Panc1 (cell line): Measurements from ENCODE around the gene CD44. TPM values are rescaled to one million over a fixed set of nuclear protein-coding genes. Genes with fewer than 3 reads are reported as not detected.

Experiments
- ATAC-seq: fragments of 200-7000 bp; cut with Tn5 transposase; 2 replicates; pipeline ENCODE4 v1.9.1; 2020; ENCODE audit warnings: mild to moderate bottlenecking, moderate library complexity
- BruUV-seq: library from RNA; stranded (reverse); fragments of 400-500 nt; replicated peaks from 2 replicates; lab custom pipeline; 2021; lab: Mats Ljungman, UMichigan
- CTCF ChIA-PET: fragments of 300-600 bp; sonication (Branson Sonifier 250); formaldehyde crosslinking; loops from one replicate; lab custom pipeline; 2022; ENCODE audit warnings: antibody characterized with exemption; lab: Charles Lee
- POLR2A ChIA-PET: fragments of 300-600 bp; sonication (Branson Sonifier 250); formaldehyde crosslinking; loops from one replicate; lab custom pipeline; 2022; ENCODE audit warnings: antibody characterized with exemption; lab: Charles Lee
- DNase-seq: peaks from one replicate; pipeline ENCODE4 v3.0.0-alpha.2; 2010; ENCODE audit warnings: low read depth, low spot score
- H3K27ac ChIP-seq: 2 replicates; pipeline ENCODE4 v1.5.1; 2011; ENCODE audit warnings: mild to moderate bottlenecking, low read length, inconsistent platforms
- H3K27me3 ChIP-seq: fragments of 200-500 bp; sonication (Bioruptor generic); 2 replicates; pipeline ENCODE4 v1.6.0; 2014; ENCODE audit warnings: low read length, inconsistent platforms; ENCODE audit not compliant: control insufficient read depth, insufficient read depth
- H3K36me3 ChIP-seq: fragments of 200-500 bp; sonication (Bioruptor generic); 2 replicates; pipeline ENCODE4 v1.5.1; 2014; ENCODE audit warnings: inconsistent platforms, mild to moderate bottlenecking, low read length, moderate library complexity; ENCODE audit not compliant: control insufficient read depth, insufficient read depth
- H3K4me1 ChIP-seq: 2 replicates; pipeline ENCODE4 v1.5.1; 2011; ENCODE audit warnings: inconsistent platforms, mild to moderate bottlenecking, low read length, moderate library complexity; ENCODE audit not compliant: control insufficient read depth, insufficient read depth
- H3K4me3 ChIP-seq, 2 experiments: 2 replicates each; pipeline ENCODE4 v1.5.1; 2011 to 2012; ENCODE audit warnings: low read depth in 2 of 2, low read length in 2 of 2, mild to moderate bottlenecking in 2 of 2, inconsistent platforms in 1 of 2, moderate library complexity in 1 of 2
- H3K9me3 ChIP-seq: fragments of 200-500 bp; sonication (Bioruptor generic); 2 replicates; pipeline ENCODE4 v1.5.1; 2014; ENCODE audit warnings: low read depth, mild to moderate bottlenecking, inconsistent platforms, low read length, moderate library complexity; ENCODE audit not compliant: control insufficient read depth, insufficient read depth
- POLR2AphosphoS5 ChIP-seq: IDR thresholded peaks from 2 replicates; pipeline ENCODE4 v1.6.1; 2012; ENCODE audit warnings: mild to moderate bottlenecking, low read depth, low read length, moderate library complexity
- SIN3A ChIP-seq: IDR thresholded peaks from 2 replicates; pipeline ENCODE4 v1.6.1; 2012; ENCODE audit warnings: low read depth, mild to moderate bottlenecking, low read length, moderate library complexity, borderline replicate concordance; ENCODE audit not compliant: insufficient read depth
- TCF7L2 ChIP-seq: IDR thresholded peaks from 2 replicates; pipeline ENCODE4 v1.6.1; 2011; ENCODE audit warnings: mild to moderate bottlenecking, low read depth, low read length, inconsistent platforms
- in situ Hi-C: cut with HindIII; loops from 2 replicates; pipeline ENCODE4 v1.10.0; 2016; ENCODE audit warnings: low sequenced_read_pairs, low pct_unique_long_range_greater_than_20kb
- intact Hi-C: fragments of 100-400 bp; cut with micrococcal nuclease; formaldehyde crosslinking; loops from one replicate; pipeline ENCODE4 v1.10.0; 2022; ENCODE audit not compliant: unreplicated experiment
- total RNA-seq: library from RNA; stranded (reverse); gene quantifications from one replicate; pipeline ENCODE4 v1.2.1, GENCODE V29; 2021; ENCODE audit not compliant: unreplicated experiment
- TF ChIP-seq, protein P1 (sequence below): fragments of 450-650 bp; IDR thresholded peaks from 2 replicates; pipeline ENCODE4 v1.5.1; 2017; ENCODE audit warnings: mild to moderate bottlenecking
- TF ChIP-seq, protein P2 (sequence below), 2 experiments: IDR thresholded peaks; 2 replicates each; pipeline ENCODE4 v1.6.1; 2011 to 2012; ENCODE audit warnings: low read depth in 2 of 2, control low read depth in 1 of 2, low read length in 1 of 2, mild to moderate bottlenecking in 1 of 2, moderate library complexity in 1 of 2; ENCODE audit not compliant: insufficient read depth in 1 of 2

Gene CD44
- total RNA-seq, 1 experiment from 2014 or later: 1,819 TPM

DNA sequence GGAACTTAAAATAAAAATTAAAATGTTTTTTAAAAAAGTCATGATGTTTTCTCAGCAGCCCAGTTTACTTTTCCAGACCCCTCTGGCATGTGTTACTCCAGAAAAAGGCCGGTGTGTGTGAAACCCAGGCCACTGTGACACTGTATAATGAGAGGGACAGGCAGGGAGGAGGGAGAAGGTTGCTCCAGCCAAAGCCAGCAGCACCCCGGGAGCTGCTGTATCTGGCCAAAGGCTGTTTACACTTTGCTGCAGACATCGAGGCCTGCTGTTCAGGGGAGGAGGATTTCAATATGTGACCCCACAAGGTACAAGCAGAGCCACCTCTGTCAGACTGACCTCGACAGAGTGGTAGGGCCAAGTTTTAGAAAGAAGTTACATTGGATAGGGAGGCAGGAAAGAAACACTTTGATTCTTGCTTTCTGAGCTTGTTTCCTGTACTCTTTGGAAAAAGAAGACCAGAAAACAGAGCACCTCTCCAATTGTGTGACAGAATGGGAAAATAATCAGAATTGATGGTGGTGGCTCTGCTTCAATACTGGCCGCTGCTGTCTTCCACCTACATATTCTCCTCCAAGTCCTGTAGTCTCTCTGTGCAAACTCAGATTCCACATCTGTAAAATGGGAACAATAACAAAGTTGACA lies 41.0 kb upstream of the CD44 start:
- DNase-seq (no peak), ATAC-seq (peak; percentile 72)
- Histone ChIP-seq H3K36me3 (no peaks in the 10 kb centered on the region), H3K27ac (peak overlapping the region; percentile 88), H3K4me1 (peaks cover 27% of the 10 kb centered on the region), H3K9me3 (no peaks in the 10 kb centered on the region), H3K4me3 (no peak overlapping the region), H3K27me3 (no peaks in the 10 kb centered on the region)
- TF ChIP-seq, protein P1, sequence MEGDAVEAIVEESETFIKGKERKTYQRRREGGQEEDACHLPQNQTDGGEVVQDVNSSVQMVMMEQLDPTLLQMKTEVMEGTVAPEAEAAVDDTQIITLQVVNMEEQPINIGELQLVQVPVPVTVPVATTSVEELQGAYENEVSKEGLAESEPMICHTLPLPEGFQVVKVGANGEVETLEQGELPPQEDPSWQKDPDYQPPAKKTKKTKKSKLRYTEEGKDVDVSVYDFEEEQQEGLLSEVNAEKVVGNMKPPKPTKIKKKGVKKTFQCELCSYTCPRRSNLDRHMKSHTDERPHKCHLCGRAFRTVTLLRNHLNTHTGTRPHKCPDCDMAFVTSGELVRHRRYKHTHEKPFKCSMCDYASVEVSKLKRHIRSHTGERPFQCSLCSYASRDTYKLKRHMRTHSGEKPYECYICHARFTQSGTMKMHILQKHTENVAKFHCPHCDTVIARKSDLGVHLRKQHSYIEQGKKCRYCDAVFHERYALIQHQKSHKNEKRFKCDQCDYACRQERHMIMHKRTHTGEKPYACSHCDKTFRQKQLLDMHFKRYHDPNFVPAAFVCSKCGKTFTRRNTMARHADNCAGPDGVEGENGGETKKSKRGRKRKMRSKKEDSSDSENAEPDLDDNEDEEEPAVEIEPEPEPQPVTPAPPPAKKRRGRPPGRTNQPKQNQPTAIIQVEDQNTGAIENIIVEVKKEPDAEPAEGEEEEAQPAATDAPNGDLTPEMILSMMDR: no peak
- TF ChIP-seq POLR2AphosphoS5 (no peak; the same call in 1 of the 2 replicates), TCF7L2 (no peak), SIN3A (no peak)
- TF ChIP-seq, protein P2, sequence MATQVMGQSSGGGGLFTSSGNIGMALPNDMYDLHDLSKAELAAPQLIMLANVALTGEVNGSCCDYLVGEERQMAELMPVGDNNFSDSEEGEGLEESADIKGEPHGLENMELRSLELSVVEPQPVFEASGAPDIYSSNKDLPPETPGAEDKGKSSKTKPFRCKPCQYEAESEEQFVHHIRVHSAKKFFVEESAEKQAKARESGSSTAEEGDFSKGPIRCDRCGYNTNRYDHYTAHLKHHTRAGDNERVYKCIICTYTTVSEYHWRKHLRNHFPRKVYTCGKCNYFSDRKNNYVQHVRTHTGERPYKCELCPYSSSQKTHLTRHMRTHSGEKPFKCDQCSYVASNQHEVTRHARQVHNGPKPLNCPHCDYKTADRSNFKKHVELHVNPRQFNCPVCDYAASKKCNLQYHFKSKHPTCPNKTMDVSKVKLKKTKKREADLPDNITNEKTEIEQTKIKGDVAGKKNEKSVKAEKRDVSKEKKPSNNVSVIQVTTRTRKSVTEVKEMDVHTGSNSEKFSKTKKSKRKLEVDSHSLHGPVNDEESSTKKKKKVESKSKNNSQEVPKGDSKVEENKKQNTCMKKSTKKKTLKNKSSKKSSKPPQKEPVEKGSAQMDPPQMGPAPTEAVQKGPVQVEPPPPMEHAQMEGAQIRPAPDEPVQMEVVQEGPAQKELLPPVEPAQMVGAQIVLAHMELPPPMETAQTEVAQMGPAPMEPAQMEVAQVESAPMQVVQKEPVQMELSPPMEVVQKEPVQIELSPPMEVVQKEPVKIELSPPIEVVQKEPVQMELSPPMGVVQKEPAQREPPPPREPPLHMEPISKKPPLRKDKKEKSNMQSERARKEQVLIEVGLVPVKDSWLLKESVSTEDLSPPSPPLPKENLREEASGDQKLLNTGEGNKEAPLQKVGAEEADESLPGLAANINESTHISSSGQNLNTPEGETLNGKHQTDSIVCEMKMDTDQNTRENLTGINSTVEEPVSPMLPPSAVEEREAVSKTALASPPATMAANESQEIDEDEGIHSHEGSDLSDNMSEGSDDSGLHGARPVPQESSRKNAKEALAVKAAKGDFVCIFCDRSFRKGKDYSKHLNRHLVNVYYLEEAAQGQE (IDR thresholded peaks at IDR 0.05; ENCODE audit: insufficient read depth in 1 of 2, low read depth in 2 of 2, low read length in 1 of 2): no peak
- ChIA-PET CTCF (no interaction called here), POLR2A (no interaction called here)
- intact Hi-C loops: no loop called here
- no TSS peak for BruUV-seq
- in situ Hi-C loops: no loop called here

GRCh38 chr11:35098855-35099254 lies 40.1 kb upstream of the CD44 start:
- no peaks in the 10 kb centered on the region for H3K9me3 ChIP-seq
- ChIA-PET POLR2A (no interaction called here), CTCF (no interaction called here)
- DNase-seq (no peak), ATAC-seq (peak; percentile 70)
- H3K4me1 ChIP-seq: peaks cover 27% of the 10 kb centered on the region
- no peaks in the 10 kb centered on the region for H3K27me3 ChIP-seq
- intact Hi-C loops: no loop called here
- H3K4me3 ChIP-seq: no peak overlapping the region
- TF ChIP-seq, protein P1: no peak
- no peak for TF ChIP-seq SIN3A
- TF ChIP-seq, protein P2 (IDR thresholded peaks at IDR 0.05; ENCODE audit: insufficient read depth in 1 of 2, low read depth in 2 of 2, low read length in 1 of 2): no peak
- no peak for TF ChIP-seq TCF7L2
- no peak for TF ChIP-seq POLR2AphosphoS5
- H3K36me3 ChIP-seq: no peaks in the 10 kb centered on the region
- peak overlapping the region; percentile 88 for H3K27ac ChIP-seq
- in situ Hi-C loops: no loop called here
- BruUV-seq: no TSS peak
